Lung microvascular endothelial cell (primary cell): ENCODE data around the gene KIF1A. TPM values are rescaled to one million over a fixed set of nuclear protein-coding genes. Genes with fewer than 3 reads are reported as not detected.

Experiments
- total RNA-seq: library from RNA; depleted of rRNA; stranded (reverse); fragments of >200 nt; gene quantifications from 2 replicates; pipeline ENCODE4 v1.2.1, GENCODE V29; 2014

KIF1A gene
- total RNA-seq, 1 donor from 2014 or later, result 0.20 TPM

Other genes with a start within 250 kb of the KIF1A start
- 15.7 and 31.2 TPM in 2 replicates for gene CAPN10, start 233.5 kb downstream of the KIF1A start, total RNA-seq
- gene GPR35, start 194.7 kb downstream of the KIF1A start, total RNA-seq, result 0.40 TPM in 1 of 2 replicates, not detected in the other
- not detected in 2 replicates for gene AQP12B, start 137.3 kb downstream of the KIF1A start, total RNA-seq
- gene AQP12A, start 128.4 kb downstream of the KIF1A start, total RNA-seq, result not detected in 2 replicates
- not detected in 2 replicates for gene AGXT, start 48.6 kb upstream of the KIF1A start, total RNA-seq
- gene MAB21L4, start 75.9 kb upstream of the KIF1A start, total RNA-seq, result not detected in 2 replicates
- gene CROCC2, start 86.1 kb upstream of the KIF1A start, total RNA-seq, result not detected in 2 replicates
- 8.3 and 17.9 TPM in 2 replicates for gene SNED1, start 178.4 kb upstream of the KIF1A start, total RNA-seq